Frontal cortex (tissue), 4 donors: ENCODE measurements around the gene IL1RN. TPM values are rescaled to one million over a fixed set of nuclear protein-coding genes. Genes with fewer than 3 reads are reported as not detected.

ENCODE experiments used
- DNase-seq, 2 donors: peaks; one replicate each; pipeline ENCODE4 v3.0.0; 2012; ENCODE audit warnings: low spot score in 2 of 2
- FAIRE-seq: peaks from 2 replicates; lab custom pipeline; 2012; peaks lifted over from hg19 to GRCh38; lab: Jason Lieb, UNC
- small RNA-seq: library from RNA; depleted of rRNA; stranded (forward); fragments of <200 nt; gene quantifications from one replicate; pipeline ENCODE3, GENCODE V24; 2014
- total RNA-seq: library from RNA; depleted of rRNA; stranded (reverse); fragments of >200 nt; gene quantifications from one replicate; pipeline ENCODE4 v1.2.3, GENCODE V29; 2014
- donor health status: control.
- donor health status: control.
- donor health status: control.

The IL1RN gene
- total RNA-seq, 1 donor from 2014 or later, result not detected

DNA sequence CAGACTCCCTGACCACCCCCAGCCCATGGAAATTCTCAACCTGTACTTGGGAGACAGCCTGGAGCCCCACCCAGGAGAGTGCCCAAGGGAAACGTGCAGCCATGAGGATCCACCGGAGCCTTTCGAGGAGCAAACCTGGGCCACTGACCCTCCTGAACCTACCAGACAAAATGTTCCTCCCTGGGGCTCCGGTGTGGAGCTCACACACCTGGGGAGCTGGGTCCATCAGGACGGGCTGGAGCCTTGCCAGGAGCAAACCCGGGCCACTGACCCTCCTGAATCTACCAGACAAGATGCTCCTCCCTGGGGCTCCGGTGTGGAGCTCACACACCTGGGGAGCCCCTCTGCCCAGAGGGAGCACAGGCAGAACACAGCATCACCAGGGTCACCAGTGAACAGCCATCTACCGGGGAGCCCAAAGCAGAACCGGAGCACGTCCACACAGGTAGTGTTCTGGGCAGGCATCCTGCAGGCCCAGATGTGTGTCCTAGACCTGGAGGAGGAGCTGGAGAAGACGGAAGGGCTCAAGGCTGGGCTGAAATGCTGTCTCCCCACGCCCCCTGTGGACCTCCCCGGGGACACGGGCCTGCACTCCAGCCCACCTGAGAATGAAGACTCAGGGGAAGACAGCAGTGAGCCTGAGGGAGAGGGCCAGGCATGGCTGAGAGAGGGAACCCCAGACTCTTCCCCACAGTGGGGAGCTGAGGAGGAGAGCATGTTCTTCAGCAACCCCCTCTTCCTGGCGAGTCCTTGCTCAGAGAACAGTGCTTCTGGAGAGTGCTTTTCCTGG is 55.3 kb downstream of the IL1RN start:
- FAIRE-seq (no peak), DNase-seq (no peak)

DNA sequence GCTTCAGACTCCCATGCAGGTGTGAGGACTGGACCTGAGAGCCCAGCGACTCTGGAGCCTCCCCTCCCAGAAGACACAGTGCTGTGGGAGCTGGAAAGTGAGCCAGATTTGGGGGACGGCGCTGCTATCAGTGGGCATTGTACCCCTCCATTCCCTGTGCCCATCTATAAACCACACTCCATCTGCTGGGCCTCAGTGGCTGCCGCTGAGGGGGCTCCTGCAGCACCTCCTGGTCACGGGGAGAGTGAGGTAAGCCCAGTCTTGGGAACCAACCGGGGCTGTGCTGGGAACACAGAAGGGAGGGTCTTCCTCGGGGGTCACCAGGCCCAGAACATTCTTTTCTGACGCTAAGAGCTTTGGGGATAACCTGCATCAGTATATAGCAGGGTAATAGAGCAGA is 55.9 kb downstream of the IL1RN start:
- DNase-seq (no peak), FAIRE-seq (no peak)

Small RNA genes lying within 50 kb of the gene (small RNA-seq; reads per million reads assigned to genes)
- not detected for gene RNU6-1180P

Other genes starting within 250 kb of the IL1RN start
- not detected for gene IL37, start 216.4 kb upstream of the IL1RN start, total RNA-seq
- gene IL36G, start 149.6 kb upstream of the IL1RN start, total RNA-seq, result under 0.01 TPM
- gene IL36A, start 122.1 kb upstream of the IL1RN start, total RNA-seq, result not detected
- not detected for gene IL36B, start 74.7 kb upstream of the IL1RN start, total RNA-seq
- gene IL36RN, start 68.4 kb upstream of the IL1RN start, total RNA-seq, result not detected
- not detected for gene IL1F10, start 59.6 kb upstream of the IL1RN start, total RNA-seq
- gene PSD4, start 46.4 kb downstream of the IL1RN start, total RNA-seq, result 3.3 TPM
- gene PAX8, start 151.3 kb downstream of the IL1RN start, total RNA-seq, result under 0.01 TPM